Measurements from ENCODE around the gene RBM47. TPM values are rescaled to one million over a fixed set of nuclear protein-coding genes. Genes with fewer than 3 reads are reported as not detected.

Gene RBM47
- polyA plus RNA-seq, 6 donors from 2014 or later, result 1.3 to 1.9 (median 1.4) TPM; not detected in 1

DNA sequence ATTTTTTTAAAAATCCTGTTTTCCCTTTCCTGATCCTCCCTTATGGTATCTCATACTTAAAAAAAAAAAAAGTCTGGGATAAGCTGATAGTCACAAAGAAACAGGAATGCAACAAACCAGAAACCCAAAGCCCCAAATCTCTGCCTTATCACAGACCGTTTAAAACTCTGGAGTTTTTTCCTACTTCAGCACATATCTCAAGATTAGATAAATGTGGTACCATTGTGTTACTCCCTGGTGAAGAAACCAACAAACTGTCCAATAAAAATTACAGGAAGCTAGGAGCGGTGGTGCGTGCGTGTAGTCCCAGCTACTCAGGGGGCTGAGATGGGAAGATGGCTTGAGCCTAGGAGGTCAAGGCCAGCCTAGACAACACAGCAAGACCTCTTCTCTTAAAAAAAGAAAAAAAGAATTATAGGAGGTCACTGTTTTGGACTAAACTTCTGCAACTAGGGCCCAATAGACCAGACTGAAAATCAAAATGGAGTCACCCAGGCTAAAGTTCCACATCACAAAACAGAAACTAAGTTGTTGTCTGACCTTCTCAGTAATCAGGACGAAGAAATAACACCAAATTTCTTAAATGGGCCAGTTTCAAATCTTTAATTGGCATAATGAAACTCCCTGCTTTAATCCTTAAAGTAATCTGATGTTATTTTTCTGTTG lies 51.9 kb downstream of the RBM47 start:
- no peaks in the 10 kb centered on the region for H3K27me3 Mint-ChIP-seq
- no peaks in the 10 kb centered on the region for H3K36me3 Mint-ChIP-seq
- H3K27ac Mint-ChIP-seq, result peak overlapping the region; percentile 78 to 95 (median 83)
- H3K9me3 Mint-ChIP-seq, result peaks cover 0 to 1% (median 0%) of the 10 kb centered on the region in 7 donors
- peaks cover 31 to 47% (median 35%) of the 10 kb centered on the region in 3 donors for H3K4me1 Mint-ChIP-seq
- H3K4me3 Mint-ChIP-seq, result peak overlapping the region in 3 of 8 donors; percentile 74 to 83 (median 82)
- DNase-seq (no peak), ATAC-seq (ENCODE audit: low read depth in 2 of 2) (no peak)

DNA sequence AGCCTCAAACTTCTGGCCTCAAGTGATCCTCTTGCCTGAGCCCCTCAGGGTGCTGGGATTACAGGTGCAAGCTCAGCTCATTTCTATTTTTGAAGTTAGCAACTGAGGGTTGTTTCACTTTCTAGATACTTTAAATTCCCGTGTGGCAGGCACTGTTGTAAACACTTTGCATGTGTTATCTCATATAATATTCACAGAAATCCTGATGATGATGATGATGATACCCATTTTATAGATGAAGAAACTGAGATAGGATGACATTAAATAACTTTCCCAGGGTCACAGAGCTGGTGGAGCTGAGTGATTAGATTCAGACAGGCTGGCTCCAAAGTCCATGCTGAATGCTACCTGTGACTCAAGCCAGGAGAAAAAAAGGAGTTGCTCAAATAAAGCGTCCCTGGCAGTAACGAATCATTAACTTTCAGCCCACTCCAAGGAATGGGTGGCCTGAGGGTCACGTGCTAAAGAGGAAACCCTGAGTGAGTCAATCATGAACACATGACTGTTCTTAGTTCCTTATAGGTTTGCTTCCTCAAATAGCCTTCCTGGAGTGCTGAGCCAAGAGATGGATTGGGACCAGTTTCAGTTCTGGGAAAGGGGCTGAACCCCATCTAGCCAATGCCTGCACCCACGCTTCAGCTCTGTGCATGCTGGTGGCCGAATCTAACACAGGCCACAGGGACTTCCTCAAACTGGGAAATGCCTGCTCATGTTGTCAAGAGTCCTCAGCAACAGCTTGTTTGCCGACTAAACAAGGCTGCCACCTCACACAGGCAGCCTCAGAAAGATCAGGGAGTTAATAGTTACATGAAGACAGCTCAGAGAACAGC lies 52.8 kb downstream of the RBM47 start:
- peak overlapping the region; percentile 80 to 95 (median 90) for H3K27ac Mint-ChIP-seq
- DNase-seq (peak; percentile 26), ATAC-seq (ENCODE audit: low read depth in 2 of 2) (peak; percentile 83 to 87)
- H3K27me3 Mint-ChIP-seq, result no peaks in the 10 kb centered on the region
- H3K4me1 Mint-ChIP-seq, result peaks cover 31 to 47% (median 35%) of the 10 kb centered on the region in 3 donors
- no peaks in the 10 kb centered on the region for H3K36me3 Mint-ChIP-seq
- H3K4me3 Mint-ChIP-seq, result peak overlapping the region; percentile 2 to 83 (median 74)
- peaks cover 0 to 1% (median 0%) of the 10 kb centered on the region in 7 donors for H3K9me3 Mint-ChIP-seq

DNA sequence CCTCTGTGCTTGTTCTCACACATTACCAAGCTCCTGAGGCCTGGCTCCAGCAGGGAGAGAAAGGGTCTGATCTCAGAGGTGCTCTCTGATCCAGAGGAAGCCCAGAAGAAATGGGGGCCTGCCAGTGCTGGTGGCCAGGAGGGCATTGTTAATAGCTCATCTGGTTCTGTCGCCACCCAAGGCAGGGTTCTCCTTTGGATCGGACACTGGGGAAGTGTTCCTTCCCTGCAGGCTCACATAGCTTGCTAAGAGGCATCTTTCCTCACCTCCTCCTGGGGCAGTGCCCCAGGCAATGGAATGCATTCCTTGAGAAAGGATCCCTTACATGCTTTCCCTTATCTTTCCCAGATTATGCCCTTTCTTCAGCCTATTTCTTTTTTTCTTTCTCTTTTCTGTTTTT lies 53.8 kb downstream of the RBM47 start:
- H3K4me3 Mint-ChIP-seq, result peak overlapping the region in 2 of 8 donors; percentile 26 to 77
- H3K27ac Mint-ChIP-seq, result peak overlapping the region in 5 of 6 donors; percentile 66 to 94 (median 86)
- no peaks in the 10 kb centered on the region for H3K36me3 Mint-ChIP-seq
- DNase-seq (no peak), ATAC-seq (ENCODE audit: low read depth in 2 of 2) (no peak)
- H3K27me3 Mint-ChIP-seq, result no peaks in the 10 kb centered on the region
- H3K9me3 Mint-ChIP-seq, result no peaks in the 10 kb centered on the region
- peaks cover 31 to 47% (median 35%) of the 10 kb centered on the region in 3 donors for H3K4me1 Mint-ChIP-seq

DNA sequence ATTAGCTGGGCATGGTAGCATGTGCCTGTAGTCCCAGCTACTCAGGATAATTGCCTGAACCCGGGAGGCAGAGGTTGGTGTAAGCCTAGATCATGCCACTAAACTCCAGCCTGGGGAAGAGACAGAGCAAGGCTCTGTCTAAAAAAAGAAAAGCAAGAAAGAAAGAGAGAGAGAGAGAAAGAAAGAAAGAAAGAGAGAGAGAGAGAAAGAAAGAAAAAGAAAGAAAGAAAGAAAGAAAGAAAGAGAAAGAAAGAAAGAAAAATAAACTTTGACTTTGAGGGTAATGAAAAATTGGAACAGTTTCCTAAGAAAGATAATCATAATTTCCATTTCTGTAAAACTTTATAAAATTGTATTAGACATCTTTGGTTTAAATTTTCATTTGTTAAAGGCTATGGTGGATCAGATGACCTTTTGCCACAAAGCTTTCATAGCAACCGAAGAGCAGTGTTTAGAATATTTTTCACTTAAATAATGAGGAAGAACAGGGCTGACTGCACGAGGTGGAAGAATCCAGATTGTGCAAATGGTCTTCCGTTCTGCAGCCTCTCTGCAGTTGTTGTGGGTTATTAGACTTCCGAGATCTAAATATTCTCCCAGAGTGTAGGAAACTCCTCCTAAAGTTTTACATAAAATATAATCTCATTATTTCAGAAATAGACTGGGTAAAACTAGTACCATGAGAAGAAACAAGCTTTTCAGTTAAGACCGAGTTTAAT lies 55.9 kb downstream of the RBM47 start:
- Mint-ChIP-seq H3K4me3 (peak overlapping the region in 5 of 8 donors; percentile 22 to 64 (median 53)), H3K9me3 (no peaks in the 10 kb centered on the region), H3K27me3 (no peaks in the 10 kb centered on the region), H3K36me3 (no peaks in the 10 kb centered on the region), H3K27ac (peak overlapping the region in 4 of 6 donors; percentile 46 to 69 (median 55)), H3K4me1 (peaks cover 31 to 47% (median 35%) of the 10 kb centered on the region in 3 donors)
- ATAC-seq (ENCODE audit: low read depth in 2 of 2), result peak in 1 of 2 donors; percentile 17
- no peak for DNase-seq

DNA sequence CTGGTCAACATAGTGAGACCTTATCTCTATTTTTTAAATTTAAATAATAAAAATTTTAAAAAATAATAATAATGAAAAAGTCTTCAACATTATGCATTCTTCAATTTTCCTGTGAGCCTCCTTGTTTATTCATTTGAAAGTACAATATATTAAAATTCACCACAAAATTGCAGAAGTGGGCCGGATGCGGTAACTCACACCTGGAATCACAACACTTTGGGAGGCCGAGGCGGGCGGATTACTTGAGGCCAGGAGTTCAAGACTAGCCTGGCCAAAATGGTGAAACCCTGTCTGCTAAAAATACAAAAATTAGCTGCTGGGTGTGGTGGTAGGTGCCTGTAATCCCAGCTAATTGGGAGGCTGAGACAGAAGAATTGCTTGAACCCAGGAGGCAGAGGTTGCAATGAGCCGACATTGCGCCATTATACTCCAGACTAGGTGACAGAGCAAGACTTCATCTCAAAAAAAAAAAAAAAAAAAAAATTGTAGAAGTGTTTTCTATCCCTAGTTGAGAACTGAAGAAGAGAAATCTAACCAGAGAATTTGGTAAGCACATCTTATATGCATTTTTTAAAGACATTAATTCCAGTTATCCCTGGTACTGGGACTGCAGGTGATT lies 56.9 kb downstream of the RBM47 start:
- Mint-ChIP-seq H3K36me3 (no peaks in the 10 kb centered on the region), H3K9me3 (no peaks in the 10 kb centered on the region), H3K27ac (no peak overlapping the region), H3K27me3 (no peaks in the 10 kb centered on the region), H3K4me1 (peaks cover 31 to 42% (median 35%) of the 10 kb centered on the region in 3 donors), H3K4me3 (no peak overlapping the region)
- ATAC-seq (ENCODE audit: low read depth in 2 of 2), result no peak
- no peak for DNase-seq

DNA sequence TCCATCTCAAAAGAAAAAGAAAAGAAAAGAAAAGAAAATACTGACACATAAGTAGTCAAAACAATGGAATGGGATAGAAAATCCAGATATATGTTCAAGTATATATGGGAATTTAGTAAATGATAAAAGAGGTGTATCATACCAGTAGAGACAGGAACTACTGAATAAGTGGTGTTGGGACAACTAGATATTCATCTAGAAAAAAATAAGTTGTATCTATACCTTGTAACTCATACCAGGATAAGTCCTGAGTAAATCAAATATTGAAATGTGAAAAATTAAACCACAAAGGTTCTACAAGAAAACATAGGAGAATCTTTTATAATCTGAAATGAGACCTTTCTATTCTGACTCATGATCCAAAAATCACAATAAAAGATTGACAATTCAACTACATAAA lies 58.5 kb downstream of the RBM47 start:
- Mint-ChIP-seq H3K36me3 (no peaks in the 10 kb centered on the region), H3K27me3 (no peaks in the 10 kb centered on the region), H3K9me3 (no peaks in the 10 kb centered on the region), H3K27ac (no peak overlapping the region), H3K4me3 (no peak overlapping the region), H3K4me1 (peaks cover 17 to 27% (median 19%) of the 10 kb centered on the region in 3 donors)
- no peak for DNase-seq
- no peak for ATAC-seq (ENCODE audit: low read depth in 2 of 2)

DNA sequence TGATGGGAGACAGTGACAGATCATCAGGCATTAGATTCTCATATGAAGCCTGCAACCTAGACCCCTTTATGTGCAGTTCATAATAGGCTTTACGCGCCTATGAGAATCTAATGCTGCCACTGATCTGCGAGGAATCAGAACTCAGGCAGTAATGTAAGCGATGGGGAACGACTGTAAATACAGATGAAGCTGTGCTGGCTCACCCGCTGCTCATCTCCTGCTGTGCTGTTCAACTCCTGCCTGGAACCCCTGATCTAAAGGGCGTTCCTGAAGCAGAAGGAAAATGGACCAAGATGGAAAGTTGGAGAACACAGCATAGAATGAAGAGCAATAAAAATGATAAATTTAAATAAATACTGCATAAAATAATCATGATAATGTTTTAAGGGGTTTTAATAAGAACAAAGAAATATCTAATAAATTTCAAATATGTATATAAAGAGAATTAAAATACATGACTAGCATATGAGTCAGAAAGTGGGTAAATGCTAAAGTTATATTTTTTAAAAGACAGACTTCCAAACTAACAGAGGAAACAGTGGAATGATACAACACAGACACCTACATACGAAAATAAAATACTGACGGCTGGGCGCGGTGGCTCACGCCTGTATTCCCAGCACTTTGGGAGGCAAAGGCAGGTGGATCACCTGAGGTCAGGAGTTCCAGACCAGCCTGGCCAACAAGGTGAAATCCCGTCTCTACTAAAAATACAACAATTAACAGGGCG lies 59.2 kb downstream of the RBM47 start:
- no peak overlapping the region for H3K4me3 Mint-ChIP-seq
- ATAC-seq (ENCODE audit: low read depth in 2 of 2), result no peak
- peaks cover 13 to 20% (median 16%) of the 10 kb centered on the region in 3 donors for H3K4me1 Mint-ChIP-seq
- no peaks in the 10 kb centered on the region for H3K27me3 Mint-ChIP-seq
- no peak for DNase-seq
- H3K36me3 Mint-ChIP-seq, result no peaks in the 10 kb centered on the region
- H3K9me3 Mint-ChIP-seq, result peaks cover 0 to 4% (median 0%) of the 10 kb centered on the region in 7 donors
- H3K27ac Mint-ChIP-seq, result no peak overlapping the region

DNA sequence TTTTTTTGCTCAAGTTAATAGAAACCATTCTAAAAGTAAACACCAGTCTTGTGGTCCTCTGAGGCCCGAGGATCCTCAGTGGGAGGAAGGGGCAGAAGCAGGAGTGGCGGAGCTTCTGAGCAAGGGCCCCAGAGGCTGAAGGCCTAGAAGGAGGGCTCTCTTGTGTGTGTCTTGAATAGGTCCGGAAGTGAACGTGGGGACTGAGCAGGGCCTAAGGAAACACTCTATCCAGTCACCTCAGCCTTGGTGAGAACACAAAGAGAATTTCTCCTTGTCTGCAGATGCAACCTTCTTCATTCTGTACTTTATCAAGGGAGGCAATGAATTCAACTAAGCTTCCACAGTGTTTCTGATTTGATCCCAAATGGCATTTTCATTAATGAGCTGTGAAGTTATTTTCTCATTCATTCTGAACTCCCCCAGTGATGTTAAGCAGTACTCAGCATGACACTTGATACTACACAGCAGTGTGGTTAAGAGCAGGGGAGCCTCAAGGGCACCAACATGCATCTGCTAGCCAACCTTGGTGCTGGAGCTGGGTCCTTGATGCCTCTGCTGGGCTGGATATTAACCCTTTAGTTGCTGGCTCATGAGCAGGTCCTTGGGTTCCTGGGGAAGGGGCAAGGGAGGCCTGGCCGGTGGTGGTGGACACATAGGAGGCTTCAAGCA lies 64.7 kb downstream of the RBM47 start:
- H3K4me1 Mint-ChIP-seq, result peaks cover 0 to 4% (median 2%) of the 10 kb centered on the region in 3 donors
- no peaks in the 10 kb centered on the region for H3K36me3 Mint-ChIP-seq
- H3K9me3 Mint-ChIP-seq, result peaks cover 0 to 4% (median 0%) of the 10 kb centered on the region in 7 donors
- H3K27ac Mint-ChIP-seq, result peak overlapping the region in 1 of 6 donors; percentile 44
- no peak for DNase-seq
- H3K4me3 Mint-ChIP-seq, result no peak overlapping the region
- H3K27me3 Mint-ChIP-seq, result no peaks in the 10 kb centered on the region
- ATAC-seq (ENCODE audit: low read depth in 2 of 2), result no peak

DNA sequence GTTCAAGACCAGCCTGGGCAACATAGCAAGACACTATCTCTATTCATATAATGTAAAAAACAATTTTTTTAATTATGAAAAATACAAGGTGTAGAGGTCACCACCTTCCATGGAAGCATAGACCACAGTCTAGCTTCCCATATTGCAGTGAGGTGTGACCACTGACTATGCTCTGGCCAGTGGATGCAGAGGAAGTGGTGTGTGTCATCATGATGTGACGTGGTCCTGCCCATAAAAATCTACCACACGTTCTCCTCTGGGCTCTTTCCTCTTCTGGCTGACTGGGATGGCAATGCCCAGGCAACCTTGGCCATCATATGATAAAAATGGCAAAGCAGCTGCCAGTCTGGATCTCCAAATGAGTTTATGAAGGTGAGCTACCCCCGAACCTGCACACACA lies 65.7 kb downstream of the RBM47 start:
- Mint-ChIP-seq H3K4me3 (no peak overlapping the region), H3K4me1 (peaks cover 0 to 5% (median 4%) of the 10 kb centered on the region in 3 donors), H3K9me3 (peaks cover 0 to 4% (median 0%) of the 10 kb centered on the region in 7 donors), H3K36me3 (no peaks in the 10 kb centered on the region), H3K27me3 (no peaks in the 10 kb centered on the region), H3K27ac (peak overlapping the region in 2 of 6 donors; percentile 20 to 80)
- ATAC-seq (ENCODE audit: low read depth in 2 of 2) (no peak), DNase-seq (no peak)

DNA sequence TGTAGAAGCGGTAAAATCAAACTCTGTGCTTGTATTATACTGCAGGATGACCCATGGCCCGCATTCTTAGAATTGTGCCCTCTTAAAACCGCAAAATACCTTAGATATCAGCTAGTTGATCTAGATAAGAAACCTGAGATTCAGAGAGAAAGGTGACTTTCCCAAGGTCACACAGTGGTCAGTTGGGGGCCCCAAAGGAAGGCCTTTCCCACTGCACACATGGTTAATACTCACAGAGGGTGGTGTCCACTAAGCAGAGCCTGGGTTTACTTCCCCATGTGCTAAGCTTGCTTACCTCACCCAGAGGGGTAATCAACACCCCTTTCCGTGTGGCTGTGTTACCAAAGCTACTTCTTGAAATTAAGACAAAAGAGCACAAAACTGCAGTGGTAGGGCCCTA lies 66.3 kb downstream of the RBM47 start:
- no peaks in the 10 kb centered on the region for H3K27me3 Mint-ChIP-seq
- peaks cover 0 to 4% (median 0%) of the 10 kb centered on the region in 7 donors for H3K9me3 Mint-ChIP-seq
- H3K27ac Mint-ChIP-seq, result no peak overlapping the region
- peaks cover 0 to 5% (median 4%) of the 10 kb centered on the region in 3 donors for H3K4me1 Mint-ChIP-seq
- H3K4me3 Mint-ChIP-seq, result no peak overlapping the region
- H3K36me3 Mint-ChIP-seq, result no peaks in the 10 kb centered on the region
- no peak for DNase-seq
- ATAC-seq (ENCODE audit: low read depth in 2 of 2), result no peak

DNA sequence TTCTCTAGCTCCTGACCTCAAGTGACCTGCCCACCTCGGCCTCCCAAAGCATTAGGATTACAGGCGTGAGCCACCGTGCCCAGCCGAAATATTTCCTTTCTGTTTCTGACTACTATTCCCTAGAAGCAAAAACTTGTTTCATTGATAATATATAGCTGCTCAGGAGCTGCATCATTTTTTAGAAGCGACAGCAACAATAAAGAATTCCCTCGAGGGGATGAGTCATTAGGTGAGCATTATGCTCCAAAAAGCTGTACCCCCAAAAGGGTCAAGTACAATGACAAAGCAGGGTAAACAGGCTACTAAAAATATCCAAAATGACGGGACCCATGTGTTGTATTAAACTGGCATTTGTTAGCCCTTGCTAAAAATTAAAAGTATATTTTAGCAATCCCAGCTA lies 67.0 kb downstream of the RBM47 start:
- ATAC-seq (ENCODE audit: low read depth in 2 of 2), result no peak
- DNase-seq, result no peak
- H3K4me3 Mint-ChIP-seq, result no peak overlapping the region
- H3K36me3 Mint-ChIP-seq, result no peaks in the 10 kb centered on the region
- no peaks in the 10 kb centered on the region for H3K27me3 Mint-ChIP-seq
- peaks cover 0 to 4% (median 0%) of the 10 kb centered on the region in 7 donors for H3K9me3 Mint-ChIP-seq
- peaks cover 0 to 5% (median 4%) of the 10 kb centered on the region in 3 donors for H3K4me1 Mint-ChIP-seq
- H3K27ac Mint-ChIP-seq, result no peak overlapping the region

DNA sequence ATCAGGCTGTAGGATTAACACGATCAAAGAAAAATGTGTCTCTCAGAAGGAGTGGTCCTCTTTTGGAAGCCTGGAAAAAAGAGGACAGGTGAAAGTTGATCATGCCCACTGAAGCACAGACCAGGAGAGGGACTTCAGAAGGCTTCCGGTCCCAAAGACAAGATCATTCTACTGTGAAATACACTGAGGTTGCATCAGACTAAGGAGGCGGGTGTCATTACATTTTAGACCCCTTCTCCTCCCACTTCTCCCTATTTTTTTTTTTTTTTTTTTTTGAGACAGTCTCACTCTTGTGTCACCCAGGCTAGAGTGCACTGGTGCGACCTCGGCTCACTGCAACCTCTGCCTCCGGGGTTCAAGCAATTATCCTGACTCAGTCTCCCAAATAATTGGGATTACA lies 67.5 kb downstream of the RBM47 start:
- peaks cover 0 to 5% (median 4%) of the 10 kb centered on the region in 3 donors for H3K4me1 Mint-ChIP-seq
- H3K9me3 Mint-ChIP-seq, result peaks cover 0 to 4% (median 0%) of the 10 kb centered on the region in 7 donors
- ATAC-seq (ENCODE audit: low read depth in 2 of 2) (no peak), DNase-seq (no peak)
- H3K4me3 Mint-ChIP-seq, result no peak overlapping the region
- H3K36me3 Mint-ChIP-seq, result no peaks in the 10 kb centered on the region
- H3K27ac Mint-ChIP-seq, result no peak overlapping the region
- no peaks in the 10 kb centered on the region for H3K27me3 Mint-ChIP-seq

All from naive B cell (primary cell).